ENCODE data around the gene TMEM74B.

DNA sequence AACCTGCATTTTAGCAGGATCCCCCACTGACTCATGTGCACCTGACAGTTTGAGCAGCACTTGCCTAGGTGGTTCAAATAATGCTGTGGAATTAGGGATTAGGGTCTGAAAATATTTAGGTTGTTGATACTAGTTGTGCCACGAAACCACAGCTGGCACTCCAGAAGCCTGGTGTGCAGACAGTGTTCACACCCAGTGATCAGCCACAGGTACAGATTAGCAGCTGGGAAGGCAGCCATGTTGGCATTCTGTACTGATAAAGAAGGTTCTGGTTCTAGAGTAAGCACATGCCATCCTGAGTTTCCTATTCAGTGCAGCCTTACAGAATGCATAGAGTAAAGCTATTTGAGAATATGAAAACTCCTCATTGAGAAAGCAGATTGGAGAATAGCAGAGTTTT is 30.1 kb downstream of the TMEM74B start:
- TF ChIP-seq, protein P1, sequence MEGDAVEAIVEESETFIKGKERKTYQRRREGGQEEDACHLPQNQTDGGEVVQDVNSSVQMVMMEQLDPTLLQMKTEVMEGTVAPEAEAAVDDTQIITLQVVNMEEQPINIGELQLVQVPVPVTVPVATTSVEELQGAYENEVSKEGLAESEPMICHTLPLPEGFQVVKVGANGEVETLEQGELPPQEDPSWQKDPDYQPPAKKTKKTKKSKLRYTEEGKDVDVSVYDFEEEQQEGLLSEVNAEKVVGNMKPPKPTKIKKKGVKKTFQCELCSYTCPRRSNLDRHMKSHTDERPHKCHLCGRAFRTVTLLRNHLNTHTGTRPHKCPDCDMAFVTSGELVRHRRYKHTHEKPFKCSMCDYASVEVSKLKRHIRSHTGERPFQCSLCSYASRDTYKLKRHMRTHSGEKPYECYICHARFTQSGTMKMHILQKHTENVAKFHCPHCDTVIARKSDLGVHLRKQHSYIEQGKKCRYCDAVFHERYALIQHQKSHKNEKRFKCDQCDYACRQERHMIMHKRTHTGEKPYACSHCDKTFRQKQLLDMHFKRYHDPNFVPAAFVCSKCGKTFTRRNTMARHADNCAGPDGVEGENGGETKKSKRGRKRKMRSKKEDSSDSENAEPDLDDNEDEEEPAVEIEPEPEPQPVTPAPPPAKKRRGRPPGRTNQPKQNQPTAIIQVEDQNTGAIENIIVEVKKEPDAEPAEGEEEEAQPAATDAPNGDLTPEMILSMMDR (IDR thresholded peaks at IDR 0.05): no peak
- no peak for TF ChIP-seq ZFX (IDR thresholded peaks at IDR 0.05; ENCODE audit: borderline replicate concordance)
